ENCODE data around the gene IDI1. TPM values are rescaled to one million over a fixed set of nuclear protein-coding genes. Genes with fewer than 3 reads are reported as not detected.
"Not testable (repeated sequence)": the region's sequence is repeated elsewhere in the genome, so short reads cannot be mapped to it uniquely, and the experiment has no call there.

Gene IDI1
- total and polyA plus RNA-seq, 2 donors: 40.5 to 44.6 TPM

DNA sequence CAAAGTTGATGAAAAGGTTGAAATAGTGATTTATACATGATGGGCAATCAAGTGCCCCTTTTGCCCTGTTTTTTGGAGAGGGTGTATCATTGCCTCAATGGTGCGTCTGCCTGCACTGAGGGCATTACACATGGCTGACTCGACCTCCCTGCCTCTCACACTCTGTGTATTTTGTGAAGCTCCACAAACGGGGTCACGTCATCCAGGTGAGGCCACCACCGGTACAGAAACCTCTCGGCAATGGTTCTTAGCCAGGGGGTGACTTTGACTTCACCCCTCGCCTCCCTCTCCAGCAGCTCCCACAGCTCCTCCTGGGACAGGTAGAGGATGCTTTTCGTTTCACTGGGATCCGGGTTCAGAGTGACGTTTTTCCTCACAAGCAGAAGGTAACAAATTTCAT, 29.6 kb downstream of the IDI1 start:
- Histone ChIP-seq H3K9me3 (ENCODE audit: control insufficient read depth in 2 of 2, insufficient read depth in 1 of 2, low read length in 1 of 2) (no peaks in the 10 kb centered on the region), H3K4me1 (ENCODE audit: control insufficient read depth in 2 of 2, insufficient read depth in 2 of 2, low read length in 2 of 2) (no peaks in the 10 kb centered on the region), H3K27me3 (ENCODE audit: control insufficient read depth in 2 of 2, insufficient read depth in 1 of 2, low read length in 1 of 2) (no peaks in the 10 kb centered on the region), H3K4me3 (ENCODE audit: low read length in 2 of 2) (no peak overlapping the region), H3K36me3 (ENCODE audit: control insufficient read depth in 2 of 2, insufficient read depth in 2 of 2, low read length in 1 of 2) (peaks cover 28 to 42% of the 10 kb centered on the region in 2 donors), H3K27ac (ENCODE audit: low read depth in 1 of 2, low read length in 1 of 2) (no peak overlapping the region)
- DNase-seq (ENCODE audit: low read depth in 6 of 9, low spot score in 9 of 9): no peak
- WGBS: 98% methylated on average over 10 of the region's 10 CpGs

DNA sequence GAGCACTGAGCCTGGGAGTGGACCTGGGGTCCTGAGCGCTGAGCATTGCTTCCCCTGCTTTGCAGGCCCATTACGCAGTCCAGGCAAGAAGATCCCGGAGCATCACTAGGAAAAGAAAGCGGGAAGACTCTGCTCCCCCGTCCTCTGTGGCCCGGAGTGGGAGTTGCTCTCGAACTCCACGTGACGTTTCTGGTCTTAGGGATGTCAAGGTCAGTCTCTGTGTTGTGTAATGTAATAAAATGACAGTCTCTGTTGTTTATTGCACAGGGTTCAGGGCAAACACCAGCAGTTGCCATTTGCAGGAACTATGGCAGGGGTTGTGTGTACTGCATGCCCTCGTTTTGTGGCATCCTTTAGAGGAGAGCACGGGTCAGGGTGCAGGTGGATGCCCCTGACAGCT, 33.2 kb downstream of the IDI1 start:
- 98% methylated on average over 11 of the region's 11 CpGs for WGBS
- DNase-seq (ENCODE audit: low read depth in 6 of 9, low spot score in 9 of 9): no peak
- peaks cover 47 to 71% of the 10 kb centered on the region in 2 donors for H3K36me3 ChIP-seq (ENCODE audit: control insufficient read depth in 2 of 2, insufficient read depth in 2 of 2, low read length in 1 of 2)

DNA sequence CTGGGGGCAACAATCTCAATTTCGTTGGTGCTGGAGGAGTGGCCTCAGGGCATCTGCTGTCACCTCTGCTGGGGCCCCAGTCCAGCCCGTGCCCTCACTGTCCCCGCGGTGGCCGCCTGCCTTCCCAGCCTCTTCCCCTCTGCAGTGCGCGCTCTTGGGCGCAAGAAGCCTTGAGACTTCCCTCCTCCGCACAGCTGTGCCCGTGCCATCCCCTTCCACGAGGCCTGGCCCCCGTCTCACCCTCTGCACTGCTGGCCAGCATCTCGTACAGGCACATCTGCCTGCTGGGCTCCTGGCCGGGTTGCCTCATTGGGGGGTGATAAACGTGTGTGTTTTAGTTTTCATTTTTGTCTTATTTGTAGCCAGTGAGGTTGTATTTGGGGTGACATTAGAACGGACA, 37.2 kb downstream of the IDI1 start:
- no peaks in the 10 kb centered on the region for H3K9me3 ChIP-seq (ENCODE audit: control insufficient read depth in 2 of 2, insufficient read depth in 1 of 2, low read length in 1 of 2)
- WGBS: 99% methylated on average over 16 of the region's 16 CpGs
- H3K4me1 ChIP-seq (ENCODE audit: control insufficient read depth in 2 of 2, insufficient read depth in 2 of 2, low read length in 2 of 2): no peaks in the 10 kb centered on the region
- DNase-seq (ENCODE audit: low read depth in 6 of 9, low spot score in 9 of 9): no peak
- no peaks in the 10 kb centered on the region for H3K27me3 ChIP-seq (ENCODE audit: control insufficient read depth in 2 of 2, insufficient read depth in 1 of 2, low read length in 1 of 2)
- no peak overlapping the region for H3K27ac ChIP-seq (ENCODE audit: low read depth in 1 of 2, low read length in 1 of 2)
- H3K36me3 ChIP-seq (ENCODE audit: control insufficient read depth in 2 of 2, insufficient read depth in 2 of 2, low read length in 1 of 2): peaks cover 62 to 81% of the 10 kb centered on the region in 2 donors
- no peak overlapping the region for H3K4me3 ChIP-seq (ENCODE audit: low read length in 2 of 2)

More for the DNA sequence above, 33.2 kb downstream of the IDI1 start:
- no peaks in the 10 kb centered on the region for H3K27me3 ChIP-seq (ENCODE audit: control insufficient read depth in 2 of 2, insufficient read depth in 1 of 2, low read length in 1 of 2)
- H3K4me1 ChIP-seq (ENCODE audit: control insufficient read depth in 2 of 2, insufficient read depth in 2 of 2, low read length in 2 of 2): no peaks in the 10 kb centered on the region
- H3K9me3 ChIP-seq (ENCODE audit: control insufficient read depth in 2 of 2, insufficient read depth in 1 of 2, low read length in 1 of 2): no peaks in the 10 kb centered on the region
- no peak overlapping the region for H3K4me3 ChIP-seq (ENCODE audit: low read length in 2 of 2)
- no peak overlapping the region for H3K27ac ChIP-seq (ENCODE audit: low read depth in 1 of 2, low read length in 1 of 2)

DNA sequence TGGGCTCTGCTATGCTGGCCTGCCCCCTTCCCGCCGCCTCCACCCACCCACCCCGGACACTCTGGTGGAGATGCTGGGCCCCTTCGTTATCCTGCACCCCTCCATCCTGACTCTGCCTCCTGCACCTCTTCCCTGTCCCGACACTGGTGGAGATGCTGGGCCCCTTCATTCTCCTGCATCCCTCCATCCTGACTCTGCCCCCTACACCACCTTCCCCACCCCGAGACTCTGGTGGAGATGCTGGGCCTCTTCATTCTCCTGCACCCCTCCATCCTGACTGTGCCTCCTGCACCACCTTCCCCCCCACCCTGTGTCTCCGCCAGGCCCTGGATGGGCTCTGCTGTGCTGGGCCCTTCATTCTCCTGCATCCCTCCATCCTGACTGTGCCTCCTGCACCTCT, 38.2 kb downstream of the IDI1 start:
- WGBS: 94% methylated on average over 7 of the region's 7 CpGs
- H3K4me3 ChIP-seq (ENCODE audit: low read length in 2 of 2): no peak overlapping the region
- no peak for DNase-seq (ENCODE audit: low read depth in 6 of 9, low spot score in 9 of 9)
- H3K27ac ChIP-seq (ENCODE audit: low read depth in 1 of 2, low read length in 1 of 2): no peak overlapping the region
- H3K36me3 ChIP-seq (ENCODE audit: control insufficient read depth in 2 of 2, insufficient read depth in 2 of 2, low read length in 1 of 2): peaks cover 63 to 79% of the 10 kb centered on the region in 2 donors
- no peaks in the 10 kb centered on the region for H3K27me3 ChIP-seq (ENCODE audit: control insufficient read depth in 2 of 2, insufficient read depth in 1 of 2, low read length in 1 of 2)
- no peaks in the 10 kb centered on the region for H3K4me1 ChIP-seq (ENCODE audit: control insufficient read depth in 2 of 2, insufficient read depth in 2 of 2, low read length in 2 of 2)
- no peaks in the 10 kb centered on the region for H3K9me3 ChIP-seq (ENCODE audit: control insufficient read depth in 2 of 2, insufficient read depth in 1 of 2, low read length in 1 of 2)

DNA sequence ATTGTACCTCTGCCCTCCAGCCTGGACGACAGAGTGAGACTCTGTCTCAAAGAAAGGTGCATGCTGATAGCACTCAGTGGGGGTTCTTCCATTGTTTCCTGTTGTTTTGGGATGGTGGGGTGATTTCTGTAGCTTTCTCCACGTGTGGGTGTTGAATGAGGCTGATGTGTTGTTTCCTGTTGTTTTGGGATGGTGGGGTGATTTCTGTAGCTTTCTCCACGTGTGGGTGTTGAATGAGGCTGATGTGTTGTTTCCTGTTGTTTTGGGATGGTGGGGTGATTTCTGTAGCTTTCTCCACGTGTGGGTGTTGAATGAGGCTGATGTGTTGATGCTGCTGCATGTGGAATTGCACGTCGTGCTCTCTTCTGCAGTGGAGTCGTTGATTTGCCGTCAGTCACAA, 39.0 kb downstream of the IDI1 start:
- H3K4me1 ChIP-seq (ENCODE audit: control insufficient read depth in 2 of 2, insufficient read depth in 2 of 2, low read length in 2 of 2); H3K4me3 ChIP-seq (ENCODE audit: low read length in 2 of 2); H3K27ac ChIP-seq (ENCODE audit: low read depth in 1 of 2, low read length in 1 of 2); DNase-seq (ENCODE audit: low read depth in 6 of 9, low spot score in 9 of 9); H3K27me3 ChIP-seq (ENCODE audit: control insufficient read depth in 2 of 2, insufficient read depth in 1 of 2, low read length in 1 of 2); H3K9me3 ChIP-seq (ENCODE audit: control insufficient read depth in 2 of 2, insufficient read depth in 1 of 2, low read length in 1 of 2): not testable (repeated sequence)
- 90% methylated on average over 7 of the region's 8 CpGs for WGBS
- H3K36me3 ChIP-seq (ENCODE audit: control insufficient read depth in 2 of 2, insufficient read depth in 2 of 2, low read length in 1 of 2): peaks cover 65 to 82% of the 10 kb centered on the region in 2 donors

DNA sequence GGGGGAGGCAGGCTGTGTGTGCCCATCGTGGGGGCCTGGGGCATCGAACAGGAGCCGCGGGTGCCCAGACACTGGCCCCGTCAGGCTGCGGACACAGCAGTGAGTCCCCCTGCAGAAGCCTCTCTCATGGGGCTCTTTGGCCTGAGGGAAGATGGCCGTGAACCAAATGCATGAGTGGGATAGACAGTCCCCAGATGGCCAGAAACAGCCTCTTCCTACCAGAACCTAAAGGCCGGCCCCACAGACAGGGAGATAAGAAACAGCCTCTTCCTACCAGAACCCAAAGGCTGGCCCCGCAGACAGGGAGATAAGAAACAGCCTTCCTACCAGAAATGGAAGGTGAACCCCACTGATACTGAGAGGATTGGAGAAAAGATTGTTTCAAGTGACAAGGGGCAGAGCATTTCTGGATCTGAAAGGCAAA, 39.8 kb downstream of the IDI1 start:
- H3K9me3 ChIP-seq (ENCODE audit: control insufficient read depth in 2 of 2, insufficient read depth in 1 of 2, low read length in 1 of 2): no peaks in the 10 kb centered on the region
- H3K36me3 ChIP-seq (ENCODE audit: control insufficient read depth in 2 of 2, insufficient read depth in 2 of 2, low read length in 1 of 2): peaks cover 74 to 83% of the 10 kb centered on the region in 2 donors
- no peak overlapping the region for H3K4me3 ChIP-seq (ENCODE audit: low read length in 2 of 2)
- 98% methylated on average over 9 of the region's 9 CpGs for WGBS
- H3K4me1 ChIP-seq (ENCODE audit: control insufficient read depth in 2 of 2, insufficient read depth in 2 of 2, low read length in 2 of 2): no peaks in the 10 kb centered on the region
- H3K27ac ChIP-seq (ENCODE audit: low read depth in 1 of 2, low read length in 1 of 2): no peak overlapping the region
- no peaks in the 10 kb centered on the region for H3K27me3 ChIP-seq (ENCODE audit: control insufficient read depth in 2 of 2, insufficient read depth in 1 of 2, low read length in 1 of 2)
- DNase-seq (ENCODE audit: low read depth in 6 of 9, low spot score in 9 of 9): no peak

DNA sequence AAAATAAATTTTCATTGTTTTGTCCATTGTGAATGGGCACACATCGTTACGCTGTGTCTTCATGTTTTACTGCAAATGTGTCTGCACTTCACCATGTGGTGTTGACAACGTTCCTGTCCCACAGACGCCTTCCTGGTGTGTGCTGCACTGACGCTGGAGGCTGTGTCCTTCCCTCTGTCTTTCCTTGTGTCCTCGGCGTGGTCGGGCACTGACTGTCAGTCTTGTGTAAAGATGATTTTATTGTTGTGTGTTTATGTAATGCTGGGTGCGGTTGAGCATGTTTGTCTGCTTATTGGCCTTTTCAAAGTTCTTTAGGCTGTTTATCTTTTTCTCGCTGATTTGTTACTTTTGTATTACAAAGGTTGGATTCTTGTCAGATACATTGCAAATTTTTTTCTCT, 41.3 kb downstream of the IDI1 start:
- no peak for DNase-seq (ENCODE audit: low read depth in 6 of 9, low spot score in 9 of 9)
- 93% methylated on average over 10 of the region's 10 CpGs for WGBS
- no peak overlapping the region for H3K27ac ChIP-seq (ENCODE audit: low read depth in 1 of 2, low read length in 1 of 2)

DNA sequence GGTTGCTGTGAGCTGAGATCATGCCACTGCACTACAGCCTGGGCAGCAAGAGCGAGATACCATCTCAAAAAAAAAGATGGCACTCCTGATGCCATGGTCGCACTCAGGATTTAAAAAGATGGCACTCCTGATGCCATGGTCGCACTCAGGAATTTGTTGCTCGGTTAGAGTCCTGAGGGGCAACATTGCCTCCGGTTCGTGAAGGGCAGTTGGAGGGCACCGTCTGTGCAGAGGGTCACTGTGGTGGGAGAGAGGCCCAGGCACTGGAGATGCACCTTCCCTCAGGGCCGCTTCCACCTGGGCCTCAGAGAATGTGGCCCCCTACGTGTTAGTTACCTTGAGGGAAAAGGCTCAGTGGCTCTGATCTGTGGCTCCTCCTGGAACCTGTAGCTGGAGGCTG, 42.3 kb downstream of the IDI1 start:
- Histone ChIP-seq H3K36me3 (ENCODE audit: control insufficient read depth in 2 of 2, insufficient read depth in 2 of 2, low read length in 1 of 2) (peaks cover 78 to 86% of the 10 kb centered on the region in 2 donors), H3K27ac (ENCODE audit: low read depth in 1 of 2, low read length in 1 of 2) (no peak overlapping the region), H3K4me1 (ENCODE audit: control insufficient read depth in 2 of 2, insufficient read depth in 2 of 2, low read length in 2 of 2) (no peaks in the 10 kb centered on the region), H3K4me3 (ENCODE audit: low read length in 2 of 2) (no peak overlapping the region), H3K9me3 (ENCODE audit: control insufficient read depth in 2 of 2, insufficient read depth in 1 of 2, low read length in 1 of 2) (peaks cover 0 to 4% of the 10 kb centered on the region in 2 donors), H3K27me3 (ENCODE audit: control insufficient read depth in 2 of 2, insufficient read depth in 1 of 2, low read length in 1 of 2) (no peaks in the 10 kb centered on the region)
- 99% methylated on average over 9 of the region's 9 CpGs for WGBS
- no peak for DNase-seq (ENCODE audit: low read depth in 6 of 9, low spot score in 9 of 9)

More for the DNA sequence above, 41.3 kb downstream of the IDI1 start:
- Histone ChIP-seq H3K4me1 (ENCODE audit: control insufficient read depth in 2 of 2, insufficient read depth in 2 of 2, low read length in 2 of 2) (no peaks in the 10 kb centered on the region), H3K27me3 (ENCODE audit: control insufficient read depth in 2 of 2, insufficient read depth in 1 of 2, low read length in 1 of 2) (no peaks in the 10 kb centered on the region), H3K36me3 (ENCODE audit: control insufficient read depth in 2 of 2, insufficient read depth in 2 of 2, low read length in 1 of 2) (peaks cover 77 to 87% of the 10 kb centered on the region in 2 donors), H3K9me3 (ENCODE audit: control insufficient read depth in 2 of 2, insufficient read depth in 1 of 2, low read length in 1 of 2) (no peaks in the 10 kb centered on the region), H3K4me3 (ENCODE audit: low read length in 2 of 2) (no peak overlapping the region)

DNA sequence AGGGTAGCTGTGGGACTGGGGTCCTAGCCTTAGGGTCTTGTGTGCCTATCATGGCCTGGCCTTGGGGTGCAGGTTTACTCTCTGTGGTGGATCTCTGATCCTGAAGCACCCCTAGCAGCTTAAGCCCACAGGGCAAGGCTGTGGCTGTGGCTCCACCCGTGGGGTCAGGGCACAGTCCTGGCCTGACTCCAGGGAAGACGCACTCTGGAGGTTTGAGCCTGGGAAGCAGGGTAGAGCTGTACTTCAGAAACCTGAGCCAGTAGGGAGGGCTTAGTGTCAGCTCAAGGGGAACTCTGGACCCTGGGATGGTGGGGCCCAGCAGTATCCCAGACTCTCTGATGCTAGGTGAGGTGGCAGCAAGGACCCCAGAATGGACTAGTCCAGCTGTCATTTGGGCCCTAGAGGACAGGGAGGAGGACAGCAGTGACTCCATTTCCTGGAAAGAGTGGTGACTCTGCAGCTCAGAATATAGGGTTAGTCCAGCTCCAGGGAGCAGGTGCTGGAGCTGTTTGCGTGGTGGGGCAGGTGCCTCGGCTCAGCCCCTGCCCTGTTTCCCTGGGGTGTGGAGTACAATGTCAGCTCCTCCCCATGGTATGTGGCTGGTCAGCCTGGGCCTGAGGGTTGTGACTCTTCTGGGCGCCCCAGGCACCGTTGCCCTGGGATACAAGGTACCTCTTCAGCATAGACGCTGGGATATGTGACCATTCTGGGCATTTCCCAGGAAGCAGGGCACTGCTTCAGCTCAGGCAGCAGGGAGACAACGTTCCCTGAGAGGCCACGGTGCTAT, 44.8 kb downstream of the IDI1 start:
- Histone ChIP-seq H3K4me3 (ENCODE audit: low read length in 2 of 2) (no peak overlapping the region), H3K4me1 (ENCODE audit: control insufficient read depth in 2 of 2, insufficient read depth in 2 of 2, low read length in 2 of 2) (no peaks in the 10 kb centered on the region), H3K27me3 (ENCODE audit: control insufficient read depth in 2 of 2, insufficient read depth in 1 of 2, low read length in 1 of 2) (no peaks in the 10 kb centered on the region), H3K36me3 (ENCODE audit: control insufficient read depth in 2 of 2, insufficient read depth in 2 of 2, low read length in 1 of 2) (peaks cover 71 to 88% of the 10 kb centered on the region in 2 donors), H3K9me3 (ENCODE audit: control insufficient read depth in 2 of 2, insufficient read depth in 1 of 2, low read length in 1 of 2) (peaks cover 2 to 4% of the 10 kb centered on the region in 2 donors), H3K27ac (ENCODE audit: low read depth in 1 of 2, low read length in 1 of 2) (no peak overlapping the region)
- DNase-seq (ENCODE audit: low read depth in 6 of 9, low spot score in 9 of 9): no peak
- over 99% methylated on average over 9 of the region's 9 CpGs for WGBS

All from thymus (tissue), 11 donors.